GM19328 (cell line): Measurements from ENCODE around the gene SLC1A4.
"Not testable (repeated sequence)": the region's sequence is repeated elsewhere in the genome, so short reads cannot be mapped to it uniquely, and the experiment has no call there.

Source experiments
- ATAC-seq: cut with Tn5 transposase; IDR thresholded peaks from one replicate; pipeline ENCODE4 v1.9.1; 2021; ENCODE audit warnings: mild to moderate bottlenecking, moderate library complexity; ENCODE audit not compliant: unreplicated experiment

SLC1A4 gene

DNA sequence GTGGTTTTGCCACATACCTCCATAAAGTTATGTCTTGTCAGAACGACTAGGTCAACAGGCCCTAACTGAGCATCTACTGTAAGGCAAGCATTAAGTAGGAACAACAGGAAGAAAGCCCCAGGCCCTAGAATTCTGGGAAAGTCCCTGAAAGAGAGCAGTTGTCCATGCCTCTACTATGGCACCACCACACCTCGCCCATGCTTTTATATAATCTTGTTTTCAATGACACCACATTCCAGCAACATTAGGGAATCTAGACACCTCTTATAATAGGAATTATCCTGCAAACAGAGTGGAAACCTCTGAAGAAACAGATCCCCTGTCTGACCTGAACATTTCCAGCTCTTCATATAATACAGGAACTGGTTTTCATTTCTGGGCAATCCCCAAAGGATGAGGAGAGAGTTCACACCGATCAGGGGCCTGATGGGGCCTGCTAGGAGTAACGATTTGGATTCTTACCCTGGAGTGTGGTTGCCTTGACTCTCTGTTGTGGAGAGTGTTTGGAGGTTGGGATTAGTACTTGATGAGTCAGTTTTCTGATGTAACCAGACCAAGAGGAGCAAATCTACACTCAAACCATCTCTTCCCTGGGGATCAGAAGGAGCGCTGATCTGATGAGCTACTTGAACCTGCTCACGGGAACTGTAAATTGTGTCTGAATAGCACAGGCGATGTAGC is 35.1 kb downstream of the SLC1A4 start:
- no peak for ATAC-seq

DNA sequence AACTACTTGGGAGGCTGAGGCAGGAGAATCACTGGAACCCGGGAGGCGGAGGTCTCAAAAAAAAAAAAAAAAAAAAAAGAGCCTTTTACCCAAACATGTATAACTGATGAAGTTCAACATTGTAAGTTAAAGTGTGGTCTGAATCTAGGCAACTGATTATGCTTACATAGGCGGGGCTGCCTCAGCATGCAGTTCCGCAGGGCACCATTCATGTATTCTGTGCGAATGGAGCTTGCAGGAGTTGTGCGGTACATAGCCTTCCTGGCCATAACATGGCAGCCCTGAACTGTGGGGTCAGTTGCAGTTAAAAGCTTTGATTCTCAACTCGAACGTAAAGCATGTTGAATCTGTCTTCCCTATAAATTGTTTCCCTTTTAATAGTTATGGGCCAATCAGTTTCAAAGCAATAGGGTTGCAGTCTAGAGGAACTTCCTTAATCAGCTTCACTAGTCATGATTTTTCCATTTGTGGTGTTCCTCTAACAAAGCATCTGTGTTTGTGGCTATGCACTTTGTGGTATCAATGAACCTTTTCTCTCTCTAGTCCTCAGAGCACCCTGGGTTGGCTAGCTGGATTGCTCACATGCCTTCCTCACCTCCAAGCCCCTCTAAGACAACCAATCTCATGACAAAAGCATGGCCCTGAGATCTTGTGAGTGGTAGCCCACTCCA is 36.4 kb downstream of the SLC1A4 start:
- ATAC-seq: no peak

DNA sequence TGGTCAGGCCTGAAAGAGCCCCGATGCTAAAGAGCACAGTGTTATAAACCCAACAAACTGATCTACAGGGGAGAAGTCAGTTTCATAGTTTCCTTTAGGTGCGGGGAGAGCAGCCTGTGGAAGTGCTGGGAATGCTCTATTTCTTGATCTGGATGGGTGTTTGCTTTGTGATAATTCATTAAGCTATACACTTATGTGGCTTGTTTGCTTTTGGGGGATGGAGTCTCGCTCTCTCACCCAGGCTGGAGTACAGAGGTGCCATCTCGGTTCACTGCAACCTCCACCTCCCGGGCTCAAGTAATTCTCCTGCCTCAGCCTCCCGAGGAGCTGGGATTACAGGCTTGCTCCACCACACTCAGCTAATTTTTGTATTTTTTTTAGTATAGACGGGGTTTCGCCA is 37.0 kb downstream of the SLC1A4 start:
- no peak for ATAC-seq

DNA sequence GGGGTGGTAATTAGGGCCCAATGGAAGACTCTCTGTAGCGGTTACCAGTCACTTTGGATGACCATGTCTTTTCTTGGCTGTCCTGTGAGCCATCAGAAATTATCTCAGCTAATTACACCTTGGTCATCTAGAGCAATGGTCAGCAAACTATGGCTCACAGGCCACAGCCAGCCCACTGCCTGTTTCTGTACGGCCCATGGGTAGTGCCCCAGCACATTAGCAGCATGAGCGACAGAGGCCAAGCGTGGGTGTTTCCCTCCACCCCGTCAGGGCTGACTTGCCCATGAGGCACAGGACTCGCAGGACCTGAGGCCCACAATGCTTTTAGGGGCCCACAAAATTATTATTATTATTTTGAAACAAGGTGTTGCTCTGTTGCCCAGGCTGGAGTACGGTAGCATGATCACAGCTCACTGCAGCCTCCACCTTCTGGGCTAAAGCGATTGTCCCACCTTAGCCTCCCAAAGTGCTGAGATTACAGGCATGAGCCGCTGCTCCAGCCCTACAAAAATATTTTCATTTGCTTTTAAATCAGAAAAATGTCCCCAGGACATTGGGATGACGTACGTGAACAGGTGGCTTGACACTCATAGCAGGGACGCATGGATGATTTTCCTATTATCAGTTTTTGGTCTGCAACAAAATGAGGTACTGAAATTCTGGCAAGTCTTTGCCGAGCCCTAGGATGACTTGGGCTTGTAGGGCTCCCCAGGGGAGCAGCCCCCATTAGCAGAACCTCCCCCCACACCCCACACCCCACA is 37.7 kb downstream of the SLC1A4 start:
- ATAC-seq: no peak

DNA sequence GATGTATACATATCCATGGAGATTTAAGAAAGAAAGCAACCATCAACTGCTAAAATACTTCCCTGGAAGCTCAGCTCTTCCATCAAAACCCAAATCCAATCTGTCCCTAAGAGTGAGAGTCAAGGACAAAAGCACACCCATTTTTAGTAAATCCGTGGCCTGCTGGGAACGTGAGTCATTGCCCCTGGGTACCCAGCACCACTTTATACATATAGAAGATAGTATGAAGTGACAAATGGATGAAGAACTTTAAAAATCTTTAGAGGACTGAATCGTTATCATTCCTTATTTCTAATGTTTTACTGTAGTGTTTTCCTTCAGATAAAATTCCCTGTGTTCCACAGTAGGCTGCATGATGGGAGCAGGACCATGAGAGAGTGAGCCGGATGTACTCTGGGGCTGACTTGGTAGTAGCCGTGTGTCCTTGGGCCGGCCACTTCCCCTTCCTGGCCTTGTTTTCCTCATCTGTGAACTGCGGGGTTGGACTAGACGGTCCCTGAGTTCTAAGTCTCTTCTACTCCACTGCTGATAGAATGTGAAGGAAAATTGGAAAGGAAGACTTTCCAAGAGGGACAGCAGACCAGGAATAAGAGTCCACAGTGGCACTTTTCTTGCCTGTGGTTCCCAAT is 38.5 kb downstream of the SLC1A4 start:
- ATAC-seq: no peak

DNA sequence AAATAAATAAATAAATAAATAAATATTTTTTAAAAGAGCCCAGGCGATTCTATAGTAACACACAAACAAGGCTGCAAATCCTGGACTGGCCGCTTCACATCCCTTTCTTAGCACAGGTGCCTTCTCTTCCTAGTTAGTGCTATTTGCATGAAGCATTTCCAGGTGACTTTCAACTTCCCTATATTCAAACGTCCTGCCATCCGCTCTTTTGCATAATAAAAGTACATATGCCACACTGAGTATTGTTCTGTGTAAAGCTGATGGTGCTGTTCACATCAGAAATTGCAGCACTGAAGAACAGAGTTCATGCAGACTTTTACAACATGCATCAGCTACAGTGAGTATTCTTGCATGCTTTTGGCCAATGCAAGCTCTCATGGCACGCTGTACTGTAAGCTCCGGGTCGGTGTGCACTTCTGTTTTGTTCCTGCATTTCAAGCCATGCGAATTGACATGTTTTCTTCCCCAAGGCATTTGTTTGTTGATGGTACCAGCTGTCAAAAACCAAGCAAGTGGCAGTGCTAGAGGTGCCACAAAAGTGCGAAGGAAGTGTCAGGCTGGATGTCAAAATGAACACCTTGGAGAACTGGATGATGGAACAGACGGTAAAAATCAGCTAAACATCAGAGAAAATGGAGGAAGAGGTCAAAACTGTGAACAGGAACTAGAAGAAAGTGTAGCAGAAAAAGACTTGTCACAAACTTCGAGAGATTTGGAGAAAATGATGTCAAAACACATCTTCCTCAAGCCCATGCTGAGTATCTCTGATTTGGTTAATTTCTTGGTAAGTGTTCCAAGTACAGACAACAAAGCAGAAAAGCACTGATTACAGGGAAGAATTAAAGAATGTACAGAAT is 41.5 kb downstream of the SLC1A4 start:
- ATAC-seq: no peak

DNA sequence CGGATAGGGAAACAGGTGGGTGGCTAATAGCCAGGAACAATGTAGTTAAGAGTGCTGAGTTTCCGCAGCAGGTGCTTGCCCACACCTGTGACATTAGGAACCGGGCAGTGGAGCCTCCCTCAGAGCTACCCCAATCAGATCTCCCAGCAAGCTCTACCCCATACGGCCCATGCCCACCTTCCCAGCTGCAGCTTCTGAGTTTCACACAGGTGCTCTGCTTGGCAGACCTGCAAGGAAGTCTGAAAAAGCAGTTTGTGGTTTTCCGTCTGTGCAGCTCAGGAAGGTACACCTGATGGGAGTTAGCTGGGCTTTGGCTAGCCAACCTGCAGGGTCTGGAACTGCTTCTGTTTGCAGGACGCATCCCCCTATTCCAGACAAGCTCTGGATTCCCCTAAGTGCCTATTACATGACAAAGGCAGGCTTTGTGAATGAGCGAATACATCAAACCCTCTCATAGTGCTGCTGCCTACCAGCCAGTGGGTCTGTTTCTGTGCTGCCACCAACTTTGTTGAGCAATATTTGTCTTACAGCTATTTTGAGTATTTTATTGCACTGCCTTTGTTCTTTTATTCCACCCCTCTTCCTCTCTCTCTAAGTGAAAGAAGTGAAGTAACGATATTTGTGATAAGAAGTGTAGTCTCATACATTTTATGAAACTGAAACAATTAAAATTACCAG is 42.3 kb downstream of the SLC1A4 start:
- no peak for ATAC-seq

DNA sequence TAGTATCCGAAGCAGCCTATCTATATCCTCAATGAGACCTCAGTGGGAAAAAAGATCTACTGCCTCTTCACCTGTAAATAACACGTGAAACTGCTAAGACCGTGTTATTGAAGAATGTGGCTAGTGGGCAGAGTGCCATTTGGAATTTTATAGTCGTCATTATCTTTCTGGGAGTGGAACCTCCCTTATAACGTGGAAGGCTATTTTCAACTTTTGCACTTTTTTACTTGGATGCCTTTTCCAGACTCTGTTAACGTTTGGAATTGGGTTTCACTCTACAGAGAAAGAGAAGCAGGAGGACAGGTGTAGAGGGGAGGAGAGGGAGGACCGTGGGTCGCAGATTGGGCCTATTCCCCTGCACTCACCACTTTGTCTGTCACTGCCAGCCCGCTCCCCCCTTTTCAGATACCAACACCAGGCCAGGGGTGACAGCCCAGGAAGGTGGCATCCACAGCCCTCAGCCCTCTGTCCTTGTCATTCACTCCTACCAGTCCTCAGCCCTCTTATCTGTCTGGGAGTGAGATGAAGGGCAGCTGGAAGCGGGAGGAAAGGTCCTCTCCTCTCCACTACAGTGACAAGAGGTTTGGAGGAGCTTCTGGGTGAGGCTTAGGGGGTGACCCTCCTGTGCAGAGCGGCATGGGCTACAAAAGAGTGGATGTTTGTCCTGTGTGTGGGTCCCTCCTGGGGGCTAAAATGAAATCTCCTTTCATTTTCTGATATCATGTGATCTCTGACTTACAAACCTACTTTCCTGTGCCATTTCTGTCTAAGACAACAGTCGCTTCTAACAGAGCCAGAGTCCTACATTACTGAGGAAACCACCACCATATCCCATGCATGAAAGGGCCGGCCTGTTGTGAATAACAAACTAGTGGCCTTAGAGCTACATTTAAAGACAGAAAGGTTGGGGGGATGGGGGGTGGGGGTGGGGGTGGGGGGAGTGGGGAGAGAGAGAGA is 43.1 kb downstream of the SLC1A4 start:
- no peak for ATAC-seq

DNA sequence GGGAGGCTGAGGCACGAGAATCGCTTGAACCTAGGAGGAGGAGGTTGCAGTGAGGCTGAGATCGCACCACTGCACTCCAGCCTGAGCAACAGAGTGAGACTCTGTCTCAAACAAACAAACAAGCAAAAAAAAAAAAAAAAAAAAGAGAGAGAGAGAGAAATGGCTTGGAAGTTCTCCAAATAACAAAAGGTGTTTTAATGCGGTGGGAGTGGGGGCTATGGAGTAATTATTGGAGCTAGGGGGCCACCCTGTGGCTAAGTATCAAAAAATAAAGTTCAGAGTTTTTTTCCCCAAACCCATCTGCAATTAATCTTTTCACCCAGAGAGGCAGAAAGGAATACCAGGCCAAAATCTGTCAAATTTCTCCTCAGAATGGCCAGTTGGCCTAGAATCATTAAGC is 44.0 kb downstream of the SLC1A4 start:
- no peak for ATAC-seq

DNA sequence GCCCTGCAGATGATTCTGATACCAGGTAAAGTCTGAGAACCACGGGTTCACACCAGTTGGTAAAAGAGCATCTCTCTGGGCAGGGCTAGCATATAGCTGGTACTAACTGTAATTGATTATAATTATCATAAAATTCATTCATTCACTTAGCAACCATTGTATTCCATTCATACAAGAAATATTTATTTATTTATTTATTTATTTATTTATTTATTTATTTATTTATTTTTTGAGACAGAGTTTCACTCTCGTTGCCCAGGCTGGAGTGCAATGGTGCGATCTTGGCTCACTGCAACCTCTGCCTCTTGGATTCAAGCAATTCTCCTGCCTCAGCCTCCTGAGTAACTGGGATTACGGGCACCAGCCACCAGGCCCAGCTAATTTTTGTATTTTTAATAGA is 44.5 kb downstream of the SLC1A4 start:
- not testable (repeated sequence) for ATAC-seq

DNA sequence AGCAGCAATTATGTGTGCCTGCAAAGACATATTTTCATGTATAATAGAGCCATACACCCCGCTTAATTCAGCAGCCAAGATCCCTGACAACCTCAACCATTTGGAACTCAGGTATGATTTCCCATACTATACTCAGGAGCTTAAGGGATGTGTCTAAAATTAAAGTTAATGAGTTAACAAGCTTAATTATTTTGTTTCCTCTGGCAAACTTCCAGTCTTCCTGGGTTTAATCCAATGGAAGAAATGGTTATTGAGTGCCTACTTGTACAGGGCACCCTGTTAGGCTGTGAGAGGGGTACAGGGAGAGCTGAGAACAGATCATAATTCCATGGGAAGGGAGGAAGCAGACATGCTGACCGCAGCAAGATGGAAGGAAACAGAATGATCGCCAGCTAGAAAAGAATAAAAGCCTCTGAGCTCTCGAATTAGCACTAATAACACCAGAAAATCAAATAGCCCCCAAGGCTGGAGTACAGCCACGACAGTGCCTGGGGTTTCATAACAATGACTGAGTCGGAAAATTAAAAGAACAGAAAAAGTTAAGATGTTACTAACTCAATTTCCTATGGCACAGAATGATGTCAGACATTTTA is 46.2 kb downstream of the SLC1A4 start:
- ATAC-seq: no peak

DNA sequence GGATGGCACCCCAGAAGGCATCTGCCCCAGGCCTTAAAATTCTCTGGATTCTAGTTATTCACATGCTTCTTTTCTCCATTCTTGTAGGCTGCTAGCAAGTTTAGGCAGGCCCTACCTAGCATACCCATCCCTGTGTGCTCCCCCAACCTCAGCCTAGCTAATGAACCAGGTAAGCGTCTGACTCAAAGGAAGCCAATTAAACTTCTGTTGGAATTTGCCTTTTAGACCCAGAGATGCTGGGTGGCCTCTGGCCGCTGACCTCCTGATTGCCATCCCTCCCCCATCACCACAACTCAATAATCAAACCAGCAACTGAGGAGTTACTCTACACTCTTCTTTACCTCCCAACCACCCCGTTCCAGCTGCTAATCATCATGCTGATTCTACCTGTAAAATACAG is 48.0 kb downstream of the SLC1A4 start:
- ATAC-seq: no peak

DNA sequence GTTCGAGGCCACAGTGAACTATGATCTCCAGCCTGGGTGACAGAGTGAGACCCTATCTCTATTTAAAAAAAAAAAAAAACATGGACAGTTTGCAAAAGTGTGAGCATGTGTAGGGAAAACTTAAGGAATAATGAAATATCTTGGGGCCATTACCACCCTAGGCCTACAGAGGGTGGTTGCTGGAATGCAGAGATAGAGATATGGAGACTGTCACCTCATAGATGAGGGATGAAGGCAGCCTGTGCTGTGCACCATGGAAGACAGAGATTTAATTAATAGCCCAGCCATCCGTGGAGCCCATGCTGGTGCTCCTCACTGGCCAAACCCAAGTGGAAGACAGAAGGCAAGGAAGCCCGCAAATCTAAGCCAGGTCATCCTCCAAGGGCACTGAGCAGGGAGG is 50.4 kb downstream of the SLC1A4 start:
- ATAC-seq: no peak

DNA sequence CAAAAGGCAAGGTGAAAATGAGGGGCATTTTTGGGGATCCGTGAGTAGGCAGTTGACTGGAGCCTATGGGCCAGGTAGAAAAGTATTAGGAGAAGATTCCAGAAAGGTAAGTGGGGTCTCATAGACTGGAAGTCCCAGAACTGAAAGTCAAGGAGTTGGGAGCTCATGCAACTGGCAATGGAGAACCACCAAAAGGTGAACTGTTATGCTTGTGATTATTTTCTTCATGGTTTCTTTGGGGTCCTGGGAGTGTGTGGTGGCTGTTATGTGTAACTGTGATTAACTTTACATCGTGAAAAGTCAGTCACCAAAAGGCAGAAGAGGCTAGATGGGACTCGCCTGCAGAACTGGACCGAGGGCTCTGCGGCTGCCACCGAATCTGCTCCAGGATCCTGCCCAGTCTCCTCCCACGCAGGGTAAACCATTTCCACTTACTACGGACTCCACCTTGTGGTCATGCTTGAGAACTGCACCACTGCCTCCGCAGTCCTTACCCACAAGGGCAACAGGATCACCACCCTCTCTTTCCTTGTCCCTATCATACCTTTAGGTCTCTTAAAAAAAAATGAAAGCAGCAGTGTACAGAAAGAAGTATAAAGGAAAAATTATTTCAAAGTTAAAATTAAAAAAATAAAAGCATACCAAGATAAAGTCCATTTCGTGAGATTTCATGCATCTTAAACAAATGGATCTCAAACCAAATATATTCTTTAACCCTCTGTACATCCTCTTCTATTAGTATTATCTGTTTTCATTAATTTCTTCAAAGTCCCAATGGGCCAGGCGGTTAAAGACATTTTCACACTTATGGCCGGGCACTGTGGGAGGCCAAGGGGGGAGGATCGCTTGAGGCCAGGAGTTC is 51.4 kb downstream of the SLC1A4 start:
- no peak for ATAC-seq

DNA sequence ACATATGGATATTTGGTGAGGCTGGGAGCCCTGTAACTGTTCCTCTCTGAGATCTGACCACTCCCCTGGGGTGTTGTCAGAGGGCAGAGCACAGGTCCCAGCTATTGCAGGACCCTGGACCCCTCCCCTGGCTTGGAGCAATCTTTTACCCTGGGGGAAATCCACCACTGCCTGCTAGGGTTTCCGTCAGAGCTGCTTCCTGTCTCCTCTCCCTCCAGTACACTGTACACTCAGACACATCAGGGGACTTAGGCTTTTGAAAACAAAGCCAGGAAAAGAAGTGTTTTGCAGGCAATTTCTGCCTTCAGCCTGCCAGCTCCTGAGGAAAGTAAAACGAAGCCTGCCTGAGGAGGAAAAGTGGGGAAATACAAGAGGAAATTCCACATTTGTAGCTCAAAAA is 53.8 kb downstream of the SLC1A4 start:
- no peak for ATAC-seq

DNA sequence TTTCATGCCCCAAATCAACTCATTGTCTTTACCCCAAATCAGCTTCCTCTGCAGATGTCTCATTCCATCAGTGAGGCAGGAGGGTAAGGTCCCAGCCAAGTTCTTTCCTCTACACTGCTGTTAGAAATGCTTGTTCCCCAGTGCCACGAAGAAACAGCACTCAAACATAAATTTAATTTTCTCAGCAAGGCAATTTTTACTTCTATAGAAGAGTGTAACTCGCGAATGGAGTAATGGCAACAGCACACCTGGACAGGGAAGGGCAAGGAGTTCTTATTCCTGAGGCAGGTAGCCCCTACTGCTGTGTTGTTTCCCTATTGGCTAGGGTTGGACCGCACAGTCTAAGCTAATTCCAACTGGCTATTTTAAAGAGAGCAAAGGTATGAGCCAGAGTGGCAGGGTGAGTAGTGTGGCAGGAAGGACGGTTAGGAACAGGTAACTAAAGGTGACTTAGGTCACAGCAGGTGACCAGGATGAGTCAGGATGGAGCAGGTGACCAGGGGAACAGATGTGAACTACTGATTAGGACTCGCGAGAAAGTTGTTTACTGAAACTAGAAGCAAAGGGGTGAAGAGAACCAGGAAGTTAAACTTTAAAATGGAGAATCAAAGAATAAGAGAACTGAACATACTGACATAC is 55.0 kb downstream of the SLC1A4 start:
- ATAC-seq: no peak

DNA sequence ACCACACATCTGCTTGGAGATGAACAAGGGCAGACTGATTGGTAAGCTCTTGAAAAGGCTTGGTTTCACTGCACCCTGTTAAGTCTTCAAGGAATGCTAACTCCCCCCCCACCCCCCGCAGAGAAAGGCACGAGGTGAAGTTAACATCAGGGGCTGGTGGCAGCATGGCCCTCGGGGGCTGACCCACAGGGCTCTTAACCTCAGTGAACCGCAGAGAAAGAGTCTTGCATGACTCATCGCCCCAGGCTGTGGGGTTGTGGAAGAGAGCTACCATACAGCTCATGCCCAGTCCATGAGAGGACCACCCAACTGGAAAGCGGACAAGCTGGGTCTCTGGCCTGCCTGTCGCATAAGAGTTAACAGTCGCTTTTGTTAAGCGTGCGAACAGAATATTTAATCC is 56.5 kb downstream of the SLC1A4 start:
- no peak for ATAC-seq
